H9 (cell line): ENCODE measurements around the gene TMEM179B. TPM values are rescaled to one million over a fixed set of nuclear protein-coding genes. Genes with fewer than 3 reads are reported as not detected.
A peak's percentile ranks its signal among the peaks of the same experiment; 100 is the strongest.

Source experiments
- DNase-seq: peaks from one replicate; pipeline ENCODE4 v3.0.0-alpha.2; 2017
- H2AFZ ChIP-seq: one replicate; pipeline ENCODE4 v1.6.1; 2013; ENCODE audit warnings: mild to moderate bottlenecking, low read length, control low read depth, moderate library complexity
- H2AK5ac ChIP-seq: 2 replicates; pipeline ENCODE4 v1.6.1; 2013; ENCODE audit warnings: low read length, control low read depth, mixed read lengths; ENCODE audit not compliant: insufficient read length
- H2BK120ac ChIP-seq: one replicate; pipeline ENCODE4 v1.6.1; 2013; ENCODE audit warnings: low read depth, mild to moderate bottlenecking, low read length, control low read depth, inconsistent platforms; ENCODE audit not compliant: poor library complexity, severe bottlenecking
- H2BK12ac ChIP-seq: 2 replicates; pipeline ENCODE4 v1.6.1; 2013; ENCODE audit warnings: low read length, control low read depth, mixed read lengths, low read depth; ENCODE audit not compliant: insufficient read length
- H2BK15ac ChIP-seq: 2 replicates; pipeline ENCODE4 v1.6.1; 2013; ENCODE audit warnings: low read depth, low read length, control low read depth
- H2BK20ac ChIP-seq: one replicate; pipeline ENCODE4 v1.6.1; 2013; ENCODE audit warnings: low read depth, mild to moderate bottlenecking, low read length, control low read depth, inconsistent platforms; ENCODE audit not compliant: poor library complexity, severe bottlenecking
- H2BK5ac ChIP-seq: 2 replicates; pipeline ENCODE4 v1.6.1; 2013; ENCODE audit warnings: low read length, control low read depth, mixed read lengths; ENCODE audit not compliant: insufficient read length
- H3K14ac ChIP-seq: 2 replicates; pipeline ENCODE4 v1.6.1; 2013; ENCODE audit warnings: low read length, control low read depth; ENCODE audit not compliant: insufficient read depth
- H3K18ac ChIP-seq: 2 replicates; pipeline ENCODE4 v1.6.1; 2013; ENCODE audit warnings: low read depth, mild to moderate bottlenecking, mixed read lengths, low read length, control low read depth; ENCODE audit not compliant: insufficient read length
- H3K23ac ChIP-seq: 2 replicates; pipeline ENCODE4 v1.6.1; 2013; ENCODE audit warnings: low read length, control low read depth, mixed read lengths, low read depth; ENCODE audit not compliant: insufficient read length
- H3K23me2 ChIP-seq: 2 replicates; pipeline ENCODE4 v1.6.1; 2013; ENCODE audit warnings: low read depth, mild to moderate bottlenecking, mixed read lengths, low read length, control low read depth; ENCODE audit not compliant: insufficient read length, poor library complexity, severe bottlenecking
- H3K27ac ChIP-seq: 2 replicates; pipeline ENCODE4 v1.5.1; 2013; ENCODE audit warnings: low read length, control low read depth, mixed read lengths, low read depth; ENCODE audit not compliant: insufficient read length
- H3K27me3 ChIP-seq: 2 replicates; pipeline ENCODE4 v1.6.1; 2013; ENCODE audit warnings: low read length, control low read depth, inconsistent platforms; ENCODE audit not compliant: insufficient read depth
- H3K4ac ChIP-seq: 2 replicates; pipeline ENCODE4 v1.6.1; 2013; ENCODE audit warnings: low read depth, mild to moderate bottlenecking, control low read depth, inconsistent platforms, low read length, moderate library complexity
- H3K4me1 ChIP-seq: 2 replicates; pipeline ENCODE4 v1.6.1; 2013; ENCODE audit warnings: low read length, control low read depth, inconsistent platforms; ENCODE audit not compliant: insufficient read depth
- H3K4me2 ChIP-seq: 2 replicates; pipeline ENCODE4 v1.6.1; 2013; ENCODE audit warnings: low read length, control low read depth, mixed read lengths; ENCODE audit not compliant: insufficient read length, insufficient read depth
- H3K56ac ChIP-seq: 2 replicates; pipeline ENCODE4 v1.6.1; 2013; ENCODE audit warnings: low read depth, mild to moderate bottlenecking, mixed read lengths, low read length, control low read depth; ENCODE audit not compliant: insufficient read length
- H3K79me1 ChIP-seq: 2 replicates; pipeline ENCODE4 v1.6.1; 2013; ENCODE audit warnings: low read depth, mild to moderate bottlenecking, moderate library complexity, low read length, control low read depth, inconsistent platforms; ENCODE audit not compliant: insufficient read depth, poor library complexity, severe bottlenecking
- H3K79me2 ChIP-seq: 2 replicates; pipeline ENCODE4 v1.6.1; 2013; ENCODE audit warnings: low read length, control low read depth, inconsistent platforms; ENCODE audit not compliant: insufficient read depth
- H3K9ac ChIP-seq: 2 replicates; pipeline ENCODE4 v1.6.1; 2013; ENCODE audit warnings: low read length, control low read depth, mixed read lengths; ENCODE audit not compliant: insufficient read length; ENCODE audit errors: extremely low read depth
- H3K9me3 ChIP-seq: one replicate; pipeline ENCODE4 v1.6.1; 2013; ENCODE audit warnings: low read depth, low read length, inconsistent platforms; ENCODE audit not compliant: control insufficient read depth
- H3T11ph ChIP-seq: one replicate; pipeline ENCODE4 v1.6.1; 2013; ENCODE audit warnings: mild to moderate bottlenecking, low read length, control low read depth, inconsistent platforms
- H4K20me1 ChIP-seq: one replicate; pipeline ENCODE4 v1.6.1; 2013; ENCODE audit not compliant: control insufficient read depth, insufficient read length, insufficient read depth
- H4K5ac ChIP-seq: 2 replicates; pipeline ENCODE4 v1.6.1; 2013; ENCODE audit warnings: low read depth, mild to moderate bottlenecking, mixed read lengths, low read length, control low read depth; ENCODE audit not compliant: insufficient read length
- H4K8ac ChIP-seq: replicated peaks from 2 replicates; pipeline ENCODE4 v1.6.1; 2013; ENCODE audit warnings: low read length, control low read depth, mixed read lengths, low read depth; ENCODE audit not compliant: insufficient read length
- H4K91ac ChIP-seq: 2 replicates; pipeline ENCODE4 v1.6.1; 2013; ENCODE audit warnings: low read depth, mild to moderate bottlenecking, moderate library complexity, mixed read lengths, low read length, control low read depth; ENCODE audit not compliant: insufficient read length
- H3K27ac Mint-ChIP-seq, 3 experiments: 2 replicates in 2 of 3; 3 replicates in 1 of 3; pipeline ENCODE4 v1.8.0; 2020 to 2021; ENCODE audit warnings: mixed read lengths in 3 of 3, mild to moderate bottlenecking in 1 of 3, moderate library complexity in 1 of 3
- H3K27me3 Mint-ChIP-seq: 2 replicates; pipeline ENCODE4 v1.8.0; 2021; ENCODE audit warnings: low read depth, mild to moderate bottlenecking, moderate library complexity, mixed read lengths
- H3K36me3 Mint-ChIP-seq, 3 experiments: 2 replicates in 2 of 3; 3 replicates in 1 of 3; pipeline ENCODE4 v1.8.0; 2020 to 2021; ENCODE audit warnings: low read depth in 3 of 3, mixed read lengths in 3 of 3; ENCODE audit not compliant: insufficient read depth in 1 of 3
- H3K4me1 Mint-ChIP-seq, 2 experiments: 2 replicates each; pipeline ENCODE4 v1.8.0; 2020; ENCODE audit warnings: mixed read lengths in 2 of 2
- H3K4me3 Mint-ChIP-seq, 2 experiments: 2 replicates in 1 of 2; 3 replicates in 1 of 2; pipeline ENCODE4 v1.8.0; 2020 to 2021; ENCODE audit warnings: mild to moderate bottlenecking in 2 of 2, mixed read lengths in 2 of 2, moderate library complexity in 1 of 2
- H3K9me3 Mint-ChIP-seq, 2 experiments: 2 replicates in 1 of 2; 3 replicates in 1 of 2; pipeline ENCODE4 v1.8.0; 2020; ENCODE audit warnings: mild to moderate bottlenecking in 2 of 2, mixed read lengths in 2 of 2, moderate library complexity in 1 of 2
- WGBS: extraction: QIAGEN DNeasy Blood & Tissue Kit; methylation state at CpG from one replicate; pipeline ENCODE4 v1.1.7; 2013; ENCODE audit warnings: missing lambda C conversion rate, low lambda C conversion rate, mixed read lengths; ENCODE audit not compliant: insufficient read length; ENCODE audit errors: extremely low coverage; 5-methylcytosine and 5-hydroxymethylcytosine counted together
- total RNA-seq: library from RNA; stranded (reverse); gene quantifications from 2 replicates; pipeline ENCODE4 v1.2.1, GENCODE V29; 2021
- TF ChIP-seq, protein P1 (sequence below): fragments of 200-600 bp; sonication (generic); conservative IDR thresholded peaks from 3 replicates; pipeline ENCODE4 v1.8.0; 2021; ENCODE audit warnings: antibody characterized with exemption, mild to moderate bottlenecking

Gene TMEM179B
- total RNA-seq, 1 experiment from 2014 or later: 25.0 TPM

DNA sequence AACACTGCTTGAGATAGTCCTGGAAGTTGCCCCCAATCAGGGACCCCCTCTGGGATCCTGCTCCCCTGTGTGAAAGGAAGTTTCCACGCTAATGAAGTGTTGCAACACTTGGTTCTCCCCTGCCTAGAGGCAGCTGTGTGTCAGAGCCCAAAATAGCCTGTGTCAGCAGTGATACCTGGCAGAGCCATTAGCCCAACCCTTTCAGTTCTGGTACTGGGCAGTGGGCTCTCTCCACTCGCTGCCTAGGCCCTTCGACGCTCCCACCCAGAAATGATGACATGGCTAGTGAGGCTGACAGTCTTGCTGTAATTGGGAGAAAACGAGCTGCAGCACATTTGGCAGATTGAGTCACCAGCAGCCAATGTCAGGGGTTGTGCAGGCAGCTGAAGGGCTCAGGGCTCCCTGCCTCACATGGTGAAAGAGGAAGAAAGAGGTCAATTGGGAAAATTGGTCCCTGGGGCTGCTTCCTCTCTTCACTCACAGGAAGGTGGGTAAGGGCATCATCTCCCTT, 19.5 kb downstream of the TMEM179B start:
- no CpG with 5 or more reads among the region's 5 CpGs for WGBS
- Histone ChIP-seq H4K91ac (no peak overlapping the region), H3T11ph (no peak overlapping the region), H4K8ac (no peak overlapping the region), H3K4ac (no peak overlapping the region), H3K23ac (no peak overlapping the region), H3K4me2 (no peak overlapping the region), H3K23me2 (peaks cover 9% of the 10 kb centered on the region), H2AK5ac (no peak overlapping the region), H2BK5ac (no peak overlapping the region), H3K56ac (no peak overlapping the region), H3K79me1 (peaks cover 2% of the 10 kb centered on the region), H3K4me1 (no peaks in the 10 kb centered on the region), H3K79me2 (peaks cover 6% of the 10 kb centered on the region; the same call in 1 of the 2 replicates), H2BK120ac (no peak overlapping the region), H3K18ac (no peak overlapping the region), H4K5ac (no peak overlapping the region), H3K27me3 (no peaks in the 10 kb centered on the region), H3K14ac (no peak overlapping the region), H2BK20ac (no peak overlapping the region), H3K9me3 (no peaks in the 10 kb centered on the region), H2AFZ (no peak overlapping the region), H4K20me1 (no peaks in the 10 kb centered on the region), H3K27ac (no peak overlapping the region), H2BK12ac (no peak overlapping the region), H2BK15ac (no peak overlapping the region), H3K9ac (no peak overlapping the region)
- Mint-ChIP-seq H3K27ac (peak overlapping the region in 1 of 3 experiments; percentile 62; a peak in 2 of 7 replicates), H3K36me3 (peaks cover 14 to 28% (median 20%) of the 10 kb centered on the region in 3 experiments; a peak in 6 of 7 replicates), H3K4me3 (peak overlapping the region; percentile 96 to 99; a peak in 4 of 5 replicates), H3K9me3 (no peaks in the 10 kb centered on the region), H3K27me3 (no peaks in the 10 kb centered on the region; the same call in 1 of the 2 replicates), H3K4me1 (peaks cover 19 to 20% of the 10 kb centered on the region in 2 experiments)
- DNase-seq: no peak
- TF ChIP-seq, protein P1, sequence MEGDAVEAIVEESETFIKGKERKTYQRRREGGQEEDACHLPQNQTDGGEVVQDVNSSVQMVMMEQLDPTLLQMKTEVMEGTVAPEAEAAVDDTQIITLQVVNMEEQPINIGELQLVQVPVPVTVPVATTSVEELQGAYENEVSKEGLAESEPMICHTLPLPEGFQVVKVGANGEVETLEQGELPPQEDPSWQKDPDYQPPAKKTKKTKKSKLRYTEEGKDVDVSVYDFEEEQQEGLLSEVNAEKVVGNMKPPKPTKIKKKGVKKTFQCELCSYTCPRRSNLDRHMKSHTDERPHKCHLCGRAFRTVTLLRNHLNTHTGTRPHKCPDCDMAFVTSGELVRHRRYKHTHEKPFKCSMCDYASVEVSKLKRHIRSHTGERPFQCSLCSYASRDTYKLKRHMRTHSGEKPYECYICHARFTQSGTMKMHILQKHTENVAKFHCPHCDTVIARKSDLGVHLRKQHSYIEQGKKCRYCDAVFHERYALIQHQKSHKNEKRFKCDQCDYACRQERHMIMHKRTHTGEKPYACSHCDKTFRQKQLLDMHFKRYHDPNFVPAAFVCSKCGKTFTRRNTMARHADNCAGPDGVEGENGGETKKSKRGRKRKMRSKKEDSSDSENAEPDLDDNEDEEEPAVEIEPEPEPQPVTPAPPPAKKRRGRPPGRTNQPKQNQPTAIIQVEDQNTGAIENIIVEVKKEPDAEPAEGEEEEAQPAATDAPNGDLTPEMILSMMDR: no peak
